ENCODE results near the gene RNASE11.

Gene RNASE11

GRCh38 chr14:20631023-20631879, 43.5 kb upstream of the RNASE11 start:
- Histone ChIP-seq H3K4me1 (ENCODE audit: control insufficient read depth, insufficient read depth, low read length) (no peaks in the 10 kb centered on the region), H3K4me3 (ENCODE audit: low read depth, low read length) (peak overlapping the region; percentile 65), H3K36me3 (ENCODE audit: control insufficient read depth in 2 of 2, insufficient read depth in 1 of 2, low read length in 2 of 2) (no peaks in the 10 kb centered on the region), H3K27ac (ENCODE audit: extremely low read depth, low read depth, low read length) (peak overlapping the region; percentile 44), H3K9me3 (ENCODE audit: control insufficient read depth, insufficient read depth, low read depth, low read length) (no peaks in the 10 kb centered on the region)
- POLR2A ChIA-PET: interaction anchor here (0.7 to 3.3 kb wide), 6 partner anchors 18 to 340 kb away, joined by 3 to 40 read pairs (median 7); partner anchors contain the start of genes PARP2 and RNASE4
- CTCF ChIA-PET: interaction anchor here (0.7 to 2.7 kb wide), 10 partner anchors 18 to 323 kb away, joined by 3 to 22 read pairs (median 4); no protein-coding TSS in a partner anchor
- TF ChIP-seq PRDM6 (tag by site-specific recombination; IDR thresholded peaks at IDR 0.05) (peak; percentile 44; the same call in 1 of the 2 replicates), ZNF2 (tag by site-specific recombination; IDR thresholded peaks at IDR 0.05) (no peak), HOXA7 (CRISPR knock-in tag; IDR thresholded peaks at IDR 0.05; ENCODE audit: borderline replicate concordance) (no peak), ZNF701 (tag by site-specific recombination; IDR thresholded peaks at IDR 0.05) (no peak), ZNF658 (tag by site-specific recombination; IDR thresholded peaks at IDR 0.05) (no peak), ZNF664 (tag by site-specific recombination; IDR thresholded peaks at IDR 0.05) (no peak), ZBTB20 (tag by site-specific recombination; IDR thresholded peaks at IDR 0.05) (no peak), SALL2 (tag by site-specific recombination; IDR thresholded peaks at IDR 0.05; ENCODE audit: borderline replicate concordance) (0 out of 2 replicates have a peak, but pooled peaks have one; percentile 27), ZNF350 (tag by site-specific recombination; IDR thresholded peaks at IDR 0.05) (no peak), YY1 (tag by site-specific recombination; IDR thresholded peaks at IDR 0.05) (no peak), ZNF239 (tag by site-specific recombination; IDR thresholded peaks at IDR 0.05) (no peak), ZNF19 (tag by site-specific recombination; IDR thresholded peaks at IDR 0.05; ENCODE audit: low read depth) (no peak), ZNF366 (tag by site-specific recombination; conservative IDR thresholded peaks at IDR 0.05) (peak; percentile 6; the same call in 1 of the 2 replicates), ZBTB10 (tag by site-specific recombination; IDR thresholded peaks at IDR 0.05) (0 out of 2 replicates have a peak, but pooled peaks have one; percentile 34), ZNF768 (tag by site-specific recombination; IDR thresholded peaks at IDR 0.05) (no peak), ZNF596 (tag by site-specific recombination; IDR thresholded peaks at IDR 0.05) (no peak), ZNF23 (tag by site-specific recombination; IDR thresholded peaks at IDR 0.05; ENCODE audit: borderline replicate concordance) (no peak), ZNF10 (tag by site-specific recombination; IDR thresholded peaks at IDR 0.05) (no peak), RBAK (tag by site-specific recombination; IDR thresholded peaks at IDR 0.05) (no peak), ZNF335 (tag by site-specific recombination; conservative IDR thresholded peaks at IDR 0.05) (no peak), YY2 (tag by site-specific recombination; IDR thresholded peaks at IDR 0.05) (no peak), ZNF624 (tag by site-specific recombination; IDR thresholded peaks at IDR 0.05) (no peak), GLI4 (tag by site-specific recombination; IDR thresholded peaks at IDR 0.05) (no peak), ZNF571 (tag by site-specific recombination; IDR thresholded peaks at IDR 0.05) (no peak)
- TF ChIP-seq, protein P1, sequence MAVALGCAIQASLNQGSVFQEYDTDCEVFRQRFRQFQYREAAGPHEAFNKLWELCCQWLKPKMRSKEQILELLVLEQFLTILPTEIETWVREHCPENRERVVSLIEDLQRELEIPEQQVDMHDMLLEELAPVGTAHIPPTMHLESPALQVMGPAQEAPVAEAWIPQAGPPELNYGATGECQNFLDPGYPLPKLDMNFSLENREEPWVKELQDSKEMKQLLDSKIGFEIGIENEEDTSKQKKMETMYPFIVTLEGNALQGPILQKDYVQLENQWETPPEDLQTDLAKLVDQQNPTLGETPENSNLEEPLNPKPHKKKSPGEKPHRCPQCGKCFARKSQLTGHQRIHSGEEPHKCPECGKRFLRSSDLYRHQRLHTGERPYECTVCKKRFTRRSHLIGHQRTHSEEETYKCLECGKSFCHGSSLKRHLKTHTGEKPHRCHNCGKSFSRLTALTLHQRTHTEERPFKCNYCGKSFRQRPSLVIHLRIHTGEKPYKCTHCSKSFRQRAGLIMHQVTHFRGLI (tag by site-specific recombination; IDR thresholded peaks at IDR 0.05): 0 out of 2 replicates have a peak, but pooled peaks have one; percentile 15
- TF ChIP-seq, protein P2, sequence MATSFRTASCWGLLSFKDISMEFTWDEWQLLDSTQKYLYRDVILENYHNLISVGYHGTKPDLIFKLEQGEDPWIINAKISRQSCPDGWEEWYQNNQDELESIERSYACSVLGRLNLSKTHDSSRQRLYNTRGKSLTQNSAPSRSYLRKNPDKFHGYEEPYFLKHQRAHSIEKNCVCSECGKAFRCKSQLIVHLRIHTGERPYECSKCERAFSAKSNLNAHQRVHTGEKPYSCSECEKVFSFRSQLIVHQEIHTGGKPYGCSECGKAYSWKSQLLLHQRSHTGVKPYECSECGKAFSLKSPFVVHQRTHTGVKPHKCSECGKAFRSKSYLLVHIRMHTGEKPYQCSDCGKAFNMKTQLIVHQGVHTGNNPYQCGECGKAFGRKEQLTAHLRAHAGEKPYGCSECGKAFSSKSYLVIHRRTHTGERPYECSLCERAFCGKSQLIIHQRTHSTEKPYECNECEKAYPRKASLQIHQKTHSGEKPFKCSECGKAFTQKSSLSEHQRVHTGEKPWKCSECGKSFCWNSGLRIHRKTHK (tag by site-specific recombination; IDR thresholded peaks at IDR 0.05): no peak
- TF ChIP-seq, protein P3, sequence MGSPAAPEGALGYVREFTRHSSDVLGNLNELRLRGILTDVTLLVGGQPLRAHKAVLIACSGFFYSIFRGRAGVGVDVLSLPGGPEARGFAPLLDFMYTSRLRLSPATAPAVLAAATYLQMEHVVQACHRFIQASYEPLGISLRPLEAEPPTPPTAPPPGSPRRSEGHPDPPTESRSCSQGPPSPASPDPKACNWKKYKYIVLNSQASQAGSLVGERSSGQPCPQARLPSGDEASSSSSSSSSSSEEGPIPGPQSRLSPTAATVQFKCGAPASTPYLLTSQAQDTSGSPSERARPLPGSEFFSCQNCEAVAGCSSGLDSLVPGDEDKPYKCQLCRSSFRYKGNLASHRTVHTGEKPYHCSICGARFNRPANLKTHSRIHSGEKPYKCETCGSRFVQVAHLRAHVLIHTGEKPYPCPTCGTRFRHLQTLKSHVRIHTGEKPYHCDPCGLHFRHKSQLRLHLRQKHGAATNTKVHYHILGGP (tag by site-specific recombination; IDR thresholded peaks at IDR 0.05): no peak
- TF ChIP-seq, protein P4, sequence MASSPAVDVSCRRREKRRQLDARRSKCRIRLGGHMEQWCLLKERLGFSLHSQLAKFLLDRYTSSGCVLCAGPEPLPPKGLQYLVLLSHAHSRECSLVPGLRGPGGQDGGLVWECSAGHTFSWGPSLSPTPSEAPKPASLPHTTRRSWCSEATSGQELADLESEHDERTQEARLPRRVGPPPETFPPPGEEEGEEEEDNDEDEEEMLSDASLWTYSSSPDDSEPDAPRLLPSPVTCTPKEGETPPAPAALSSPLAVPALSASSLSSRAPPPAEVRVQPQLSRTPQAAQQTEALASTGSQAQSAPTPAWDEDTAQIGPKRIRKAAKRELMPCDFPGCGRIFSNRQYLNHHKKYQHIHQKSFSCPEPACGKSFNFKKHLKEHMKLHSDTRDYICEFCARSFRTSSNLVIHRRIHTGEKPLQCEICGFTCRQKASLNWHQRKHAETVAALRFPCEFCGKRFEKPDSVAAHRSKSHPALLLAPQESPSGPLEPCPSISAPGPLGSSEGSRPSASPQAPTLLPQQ (tag by site-specific recombination; IDR thresholded peaks at IDR 0.05): no peak

Data from HEK293 (cell line).